NCI-H748 (cell line): ENCODE data around the gene FBXO46.

ENCODE experiments used
- DNase-seq: peaks from one replicate; lab custom pipeline; 2025; ENCODE audit not compliant: unreplicated experiment; lab: John Stamatoyannopoulos, UW

FBXO46 gene

GRCh38 chr19:45730368-45731288 lies at the start of gene FBXO46:
Gene FBXO46, minus strand, starts transcription at chr19:45730896. Its CDS starts 17,401 bp downstream, at chr19:45713495.
- DNase-seq, result peak; percentile 100

- DNase-seq, result no peak
Observed at GRCh38 chr19:45780146-45780447, 49.4 kb upstream of the FBXO46 start.

GRCh38 chr19:45779231-45780145 lies 48.8 kb upstream of the FBXO46 start:
- DNase-seq, result peak; percentile 90

GRCh38 chr19:45778010-45778661 lies 47.4 kb upstream of the FBXO46 start:
- no peak for DNase-seq

- no peak for DNase-seq
Observed at GRCh38 chr19:45777395-45777961, 46.8 kb upstream of the FBXO46 start.

GRCh38 chr19:45774765-45775164 lies 44.1 kb upstream of the FBXO46 start:
- no peak for DNase-seq

- DNase-seq, result no peak
Observed at GRCh38 chr19:45773384-45773783, 42.7 kb upstream of the FBXO46 start.

- DNase-seq, result no peak
Observed at GRCh38 chr19:45772912-45773311, 42.2 kb upstream of the FBXO46 start.

- no peak for DNase-seq
Observed at GRCh38 chr19:45772130-45772840, 41.6 kb upstream of the FBXO46 start.

GRCh38 chr19:45771311-45771933 lies 40.7 kb upstream of the FBXO46 start:
- DNase-seq, result peak; percentile 29

GRCh38 chr19:45770192-45771101 lies 39.8 kb upstream of the FBXO46 start:
- peak; percentile 99 for DNase-seq

- DNase-seq, result peak; percentile 71
Observed at GRCh38 chr19:45769821-45770191, 39.1 kb upstream of the FBXO46 start.

GRCh38 chr19:45768984-45769782 lies 38.5 kb upstream of the FBXO46 start, which contains the start of gene SIX5:
Gene SIX5, minus strand, starts transcription at chr19:45769252. Its CDS starts 408 bp downstream, at chr19:45768844.
- peak; percentile 99 for DNase-seq

- DNase-seq, result peak; percentile 65
Observed at GRCh38 chr19:45768655-45768983, 37.9 kb upstream of the FBXO46 start.

- DNase-seq, result peak; percentile 79
Observed at GRCh38 chr19:45767881-45768654, 37.4 kb upstream of the FBXO46 start.

GRCh38 chr19:45767410-45767880 lies 36.7 kb upstream of the FBXO46 start:
- DNase-seq, result peak; percentile 60

- no peak for DNase-seq
Observed at GRCh38 chr19:45766869-45767346, 36.2 kb upstream of the FBXO46 start.
